WTC11 (cell line): ENCODE results near the gene C5orf15. TPM values are rescaled to one million over a fixed set of nuclear protein-coding genes. Genes with fewer than 3 reads are reported as not detected.
A peak's percentile ranks its signal among the peaks of the same experiment; 100 is the strongest.

Experiments
- ATAC-seq: fragments of 200-7000 bp; cut with Tn5 transposase; 2 replicates; pipeline ENCODE4 v1.10.0; 2021; ENCODE audit warnings: mild to moderate bottlenecking, moderate library complexity
- CTCF ChIA-PET: fragments of 300-600 bp; sonication (Branson Sonifier 250); formaldehyde crosslinking; loops from one replicate; lab custom pipeline; 2021; ENCODE audit warnings: antibody characterized with exemption; lab: Charles Lee
- POLR2A ChIA-PET: fragments of 350-600 bp; sonication (Branson Sonifier 250); formaldehyde crosslinking; loops from one replicate; lab custom pipeline; 2021; ENCODE audit warnings: antibody characterized with exemption; lab: Charles Lee
- DNase-seq: peaks from one replicate; pipeline ENCODE4 v3.0.0; 2021; ENCODE audit warnings: low spot score
- H3K27ac Mint-ChIP-seq: 2 replicates; pipeline ENCODE4 v1.8.0; 2021; ENCODE audit warnings: mixed read lengths
- H3K27me3 Mint-ChIP-seq: 2 replicates; pipeline ENCODE4 v1.8.0; 2021; ENCODE audit warnings: low read depth, mild to moderate bottlenecking, moderate library complexity, mixed read lengths
- H3K36me3 Mint-ChIP-seq: 2 replicates; pipeline ENCODE4 v1.8.0; 2021; ENCODE audit warnings: mixed read lengths
- H3K4me1 Mint-ChIP-seq: 2 replicates; pipeline ENCODE4 v1.8.0; 2022; ENCODE audit warnings: mixed read lengths
- H3K4me3 Mint-ChIP-seq: 2 replicates; pipeline ENCODE4 v1.8.0; 2021; ENCODE audit warnings: mild to moderate bottlenecking, moderate library complexity, mixed read lengths
- H3K9me3 Mint-ChIP-seq: 2 replicates; pipeline ENCODE4 v1.8.0; 2021; ENCODE audit warnings: mixed read lengths
- CREM ChIP-seq: sonication (generic); formaldehyde crosslinking; IDR thresholded peaks from 2 replicates; pipeline ENCODE4 v1.8.1; 2022; ENCODE audit warnings: mild to moderate bottlenecking, missing genetic modification reagents, moderate library complexity
- FOXK1 ChIP-seq: sonication (generic); formaldehyde crosslinking; IDR thresholded peaks from 2 replicates; pipeline ENCODE4 v1.8.0; 2022; ENCODE audit warnings: mild to moderate bottlenecking, moderate library complexity, missing genetic modification reagents
- HMGA2 ChIP-seq: fragments of 250-450 bp; sonication (Bioruptor Pico); IDR thresholded peaks from 2 replicates; pipeline ENCODE4 v1.4.0; 2021; ENCODE audit warnings: mild to moderate bottlenecking, moderate library complexity
- NFATC4 ChIP-seq: fragments of 250-450 bp; sonication (Bioruptor Pico); IDR thresholded peaks from 2 replicates; pipeline ENCODE4 v1.9.0; 2021; ENCODE audit warnings: mild to moderate bottlenecking
- NFE2L1 ChIP-seq: sonication (generic); formaldehyde crosslinking; IDR thresholded peaks from 2 replicates; pipeline ENCODE4 v1.8.1; 2023; ENCODE audit warnings: missing genetic modification reagents
- OVOL2 ChIP-seq: fragments of 250-450 bp; sonication (Bioruptor Pico); IDR thresholded peaks from 2 replicates; pipeline ENCODE4 v1.9.0; 2021; ENCODE audit warnings: mild to moderate bottlenecking, borderline replicate concordance
- TEAD4 ChIP-seq: sonication (generic); formaldehyde crosslinking; IDR thresholded peaks from 2 replicates; pipeline ENCODE4 v1.8.0; 2022; ENCODE audit warnings: mild to moderate bottlenecking, missing genetic modification reagents
- ZNF317 ChIP-seq: sonication (generic); formaldehyde crosslinking; IDR thresholded peaks from 2 replicates; pipeline ENCODE4 v1.8.1; 2023; ENCODE audit warnings: low read depth, mild to moderate bottlenecking, moderate library complexity, missing genetic modification reagents, borderline replicate concordance
- total RNA-seq: library from RNA; stranded (reverse); gene quantifications from 3 replicates; pipeline ENCODE4 v1.2.3, GENCODE V29; 2021
- TF ChIP-seq, protein P1 (sequence below): sonication (generic); formaldehyde crosslinking; IDR thresholded peaks from 2 replicates; pipeline ENCODE4 v1.8.0; 2023; ENCODE audit warnings: missing genetic modification reagents, mild to moderate bottlenecking, borderline replicate concordance
- TF ChIP-seq, protein P2 (sequence below): fragments of 250-450 bp; sonication (Bioruptor Pico); IDR thresholded peaks from 2 replicates; pipeline ENCODE4 v1.9.0; 2021; ENCODE audit warnings: mild to moderate bottlenecking
- TF ChIP-seq, protein P3 (sequence below): sonication (generic); formaldehyde crosslinking; IDR thresholded peaks from 2 replicates; pipeline ENCODE4 v1.8.0; 2023; ENCODE audit warnings: mild to moderate bottlenecking, missing genetic modification reagents
- TF ChIP-seq, protein P4 (sequence below): fragments of 250-450 bp; sonication (Bioruptor Pico); IDR thresholded peaks from 2 replicates; pipeline ENCODE4 v1.9.0; 2021; ENCODE audit warnings: moderate library complexity, mild to moderate bottlenecking, inconsistent platforms, borderline replicate concordance

The C5orf15 gene
- total RNA-seq, 1 experiment from 2014 or later: 32.7 TPM

DNA sequence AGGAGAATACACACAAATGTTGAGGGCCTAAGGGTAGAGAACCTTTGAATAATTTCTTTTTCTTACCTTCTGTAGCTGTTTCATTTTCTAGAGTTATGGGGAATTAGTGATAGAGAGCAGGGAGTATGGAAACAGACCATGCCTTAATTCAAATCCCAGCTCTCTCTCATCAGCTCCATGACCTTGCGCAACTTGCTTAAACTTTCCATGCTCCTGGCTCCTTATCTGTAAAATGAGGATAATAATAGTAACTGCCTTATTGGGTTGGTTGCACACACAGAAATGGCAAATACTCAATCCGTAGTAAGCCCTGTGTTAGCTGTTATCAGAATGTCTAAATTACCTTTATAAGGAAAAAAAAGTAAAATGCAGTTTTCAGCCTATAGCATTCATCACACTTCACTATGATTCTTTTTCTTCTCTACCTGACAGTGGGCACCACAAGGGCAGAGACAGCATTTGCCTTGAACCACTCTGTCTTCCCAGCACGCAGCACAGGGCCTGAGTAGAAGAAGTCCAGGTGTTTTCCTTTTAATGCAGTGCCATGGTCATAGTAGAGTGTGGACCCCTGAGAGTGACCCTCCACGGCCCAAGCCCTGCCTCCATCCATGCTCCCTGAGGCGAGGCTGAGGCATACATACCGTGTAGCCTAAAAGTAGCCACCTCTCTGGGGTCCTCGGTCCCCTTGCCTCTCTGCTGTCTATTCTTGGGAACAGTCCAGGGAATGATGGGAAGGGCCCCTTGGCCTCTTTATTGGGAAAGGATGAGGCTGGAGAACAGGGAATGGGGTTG, 17.4 kb downstream of the C5orf15 start (continued):
- TF ChIP-seq OVOL2 (CRISPR knock-in tag): no peak
- TF ChIP-seq, protein P1, sequence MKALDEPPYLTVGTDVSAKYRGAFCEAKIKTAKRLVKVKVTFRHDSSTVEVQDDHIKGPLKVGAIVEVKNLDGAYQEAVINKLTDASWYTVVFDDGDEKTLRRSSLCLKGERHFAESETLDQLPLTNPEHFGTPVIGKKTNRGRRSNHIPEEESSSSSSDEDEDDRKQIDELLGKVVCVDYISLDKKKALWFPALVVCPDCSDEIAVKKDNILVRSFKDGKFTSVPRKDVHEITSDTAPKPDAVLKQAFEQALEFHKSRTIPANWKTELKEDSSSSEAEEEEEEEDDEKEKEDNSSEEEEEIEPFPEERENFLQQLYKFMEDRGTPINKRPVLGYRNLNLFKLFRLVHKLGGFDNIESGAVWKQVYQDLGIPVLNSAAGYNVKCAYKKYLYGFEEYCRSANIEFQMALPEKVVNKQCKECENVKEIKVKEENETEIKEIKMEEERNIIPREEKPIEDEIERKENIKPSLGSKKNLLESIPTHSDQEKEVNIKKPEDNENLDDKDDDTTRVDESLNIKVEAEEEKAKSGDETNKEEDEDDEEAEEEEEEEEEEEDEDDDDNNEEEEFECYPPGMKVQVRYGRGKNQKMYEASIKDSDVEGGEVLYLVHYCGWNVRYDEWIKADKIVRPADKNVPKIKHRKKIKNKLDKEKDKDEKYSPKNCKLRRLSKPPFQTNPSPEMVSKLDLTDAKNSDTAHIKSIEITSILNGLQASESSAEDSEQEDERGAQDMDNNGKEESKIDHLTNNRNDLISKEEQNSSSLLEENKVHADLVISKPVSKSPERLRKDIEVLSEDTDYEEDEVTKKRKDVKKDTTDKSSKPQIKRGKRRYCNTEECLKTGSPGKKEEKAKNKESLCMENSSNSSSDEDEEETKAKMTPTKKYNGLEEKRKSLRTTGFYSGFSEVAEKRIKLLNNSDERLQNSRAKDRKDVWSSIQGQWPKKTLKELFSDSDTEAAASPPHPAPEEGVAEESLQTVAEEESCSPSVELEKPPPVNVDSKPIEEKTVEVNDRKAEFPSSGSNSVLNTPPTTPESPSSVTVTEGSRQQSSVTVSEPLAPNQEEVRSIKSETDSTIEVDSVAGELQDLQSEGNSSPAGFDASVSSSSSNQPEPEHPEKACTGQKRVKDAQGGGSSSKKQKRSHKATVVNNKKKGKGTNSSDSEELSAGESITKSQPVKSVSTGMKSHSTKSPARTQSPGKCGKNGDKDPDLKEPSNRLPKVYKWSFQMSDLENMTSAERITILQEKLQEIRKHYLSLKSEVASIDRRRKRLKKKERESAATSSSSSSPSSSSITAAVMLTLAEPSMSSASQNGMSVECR (CRISPR knock-in tag): no peak

DNA sequence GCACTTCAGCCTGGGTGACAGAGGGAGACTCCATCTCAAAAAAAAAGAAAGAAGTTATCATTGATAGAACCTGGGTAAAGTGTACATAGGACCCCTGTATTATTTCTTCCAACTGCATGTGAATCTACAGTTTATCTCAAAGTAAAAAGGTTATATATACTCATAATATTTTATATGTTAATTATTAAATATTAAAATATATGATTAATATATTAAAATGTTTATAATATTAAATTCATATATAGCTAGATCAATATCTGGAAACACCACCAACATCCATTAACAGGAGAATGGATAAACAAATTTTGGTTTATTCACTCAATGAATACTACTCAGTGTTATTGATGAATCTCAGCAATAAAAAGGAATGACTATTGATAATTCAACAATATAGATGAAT, 19.7 kb downstream of the C5orf15 start:
- no peaks in the 10 kb centered on the region for H3K27me3 Mint-ChIP-seq
- DNase-seq (no peak), ATAC-seq (no peak)
- 0 out of 2 replicates have a peak, but pooled peaks cover 4% of the 10 kb centered on the region for H3K9me3 Mint-ChIP-seq
- POLR2A ChIA-PET: no interaction called here
- TF ChIP-seq NFATC4 (CRISPR knock-in tag): no peak
- peak; percentile 93 for TF ChIP-seq HMGA2 (CRISPR knock-in tag)
- no peak overlapping the region for H3K4me3 Mint-ChIP-seq
- H3K27ac Mint-ChIP-seq: no peak overlapping the region
- CTCF ChIA-PET: no interaction called here
- H3K4me1 Mint-ChIP-seq: peaks cover 2% of the 10 kb centered on the region
- no peaks in the 10 kb centered on the region for H3K36me3 Mint-ChIP-seq

DNA sequence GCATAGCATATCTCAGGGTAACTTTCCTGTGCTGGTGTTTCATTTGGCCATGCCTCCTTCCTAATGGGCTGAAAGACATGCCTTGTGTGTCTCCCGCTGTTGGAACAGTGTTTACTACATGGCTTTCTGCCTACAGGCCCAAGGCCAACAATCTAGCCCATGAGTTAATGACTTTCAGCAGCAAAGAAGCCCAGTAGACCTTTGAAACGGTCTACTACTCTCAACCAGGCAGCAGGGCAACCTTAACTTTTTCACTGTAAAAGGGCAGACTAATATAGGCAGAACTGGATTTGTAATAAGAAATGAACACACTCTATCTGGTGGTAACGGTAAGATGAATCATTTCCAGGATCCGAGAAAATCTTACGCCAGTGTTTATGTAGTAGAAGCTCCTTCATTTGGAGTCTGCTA, 21.0 kb downstream of the C5orf15 start:
- no peak overlapping the region for H3K4me3 Mint-ChIP-seq
- no peak for DNase-seq
- H3K27ac Mint-ChIP-seq: no peak overlapping the region
- H3K4me1 Mint-ChIP-seq: no peaks in the 10 kb centered on the region
- POLR2A ChIA-PET: no interaction called here
- no peak for ATAC-seq
- TF ChIP-seq, protein P2, sequence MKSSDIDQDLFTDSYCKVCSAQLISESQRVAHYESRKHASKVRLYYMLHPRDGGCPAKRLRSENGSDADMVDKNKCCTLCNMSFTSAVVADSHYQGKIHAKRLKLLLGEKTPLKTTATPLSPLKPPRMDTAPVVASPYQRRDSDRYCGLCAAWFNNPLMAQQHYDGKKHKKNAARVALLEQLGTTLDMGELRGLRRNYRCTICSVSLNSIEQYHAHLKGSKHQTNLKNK (CRISPR knock-in tag): no peak
- TF ChIP-seq FOXK1 (CRISPR knock-in tag) (no peak), NFE2L1 (CRISPR knock-in tag) (no peak), CREM (CRISPR knock-in tag) (no peak), ZNF317 (CRISPR knock-in tag) (no peak), TEAD4 (CRISPR knock-in tag) (no peak)
- TF ChIP-seq, protein P3, sequence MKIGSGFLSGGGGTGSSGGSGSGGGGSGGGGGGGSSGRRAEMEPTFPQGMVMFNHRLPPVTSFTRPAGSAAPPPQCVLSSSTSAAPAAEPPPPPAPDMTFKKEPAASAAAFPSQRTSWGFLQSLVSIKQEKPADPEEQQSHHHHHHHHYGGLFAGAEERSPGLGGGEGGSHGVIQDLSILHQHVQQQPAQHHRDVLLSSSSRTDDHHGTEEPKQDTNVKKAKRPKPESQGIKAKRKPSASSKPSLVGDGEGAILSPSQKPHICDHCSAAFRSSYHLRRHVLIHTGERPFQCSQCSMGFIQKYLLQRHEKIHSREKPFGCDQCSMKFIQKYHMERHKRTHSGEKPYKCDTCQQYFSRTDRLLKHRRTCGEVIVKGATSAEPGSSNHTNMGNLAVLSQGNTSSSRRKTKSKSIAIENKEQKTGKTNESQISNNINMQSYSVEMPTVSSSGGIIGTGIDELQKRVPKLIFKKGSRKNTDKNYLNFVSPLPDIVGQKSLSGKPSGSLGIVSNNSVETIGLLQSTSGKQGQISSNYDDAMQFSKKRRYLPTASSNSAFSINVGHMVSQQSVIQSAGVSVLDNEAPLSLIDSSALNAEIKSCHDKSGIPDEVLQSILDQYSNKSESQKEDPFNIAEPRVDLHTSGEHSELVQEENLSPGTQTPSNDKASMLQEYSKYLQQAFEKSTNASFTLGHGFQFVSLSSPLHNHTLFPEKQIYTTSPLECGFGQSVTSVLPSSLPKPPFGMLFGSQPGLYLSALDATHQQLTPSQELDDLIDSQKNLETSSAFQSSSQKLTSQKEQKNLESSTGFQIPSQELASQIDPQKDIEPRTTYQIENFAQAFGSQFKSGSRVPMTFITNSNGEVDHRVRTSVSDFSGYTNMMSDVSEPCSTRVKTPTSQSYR (CRISPR knock-in tag): no peak
- TF ChIP-seq, protein P4, sequence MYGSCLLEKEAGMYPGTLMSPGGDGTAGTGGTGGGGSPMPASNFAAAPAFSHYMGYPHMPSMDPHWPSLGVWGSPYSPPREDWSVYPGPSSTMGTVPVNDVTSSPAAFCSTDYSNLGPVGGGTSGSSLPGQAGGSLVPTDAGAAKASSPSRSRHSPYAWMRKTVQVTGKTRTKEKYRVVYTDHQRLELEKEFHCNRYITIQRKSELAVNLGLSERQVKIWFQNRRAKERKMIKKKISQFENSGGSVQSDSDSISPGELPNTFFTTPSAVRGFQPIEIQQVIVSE: no peak
- TF ChIP-seq, all 79 proteins: peak for 0
- Mint-ChIP-seq H3K27me3 (no peaks in the 10 kb centered on the region), H3K36me3 (no peaks in the 10 kb centered on the region), H3K9me3 (0 out of 2 replicates have a peak, but pooled peaks cover 4% of the 10 kb centered on the region)
- CTCF ChIA-PET: interaction anchor here (0.6 to 2.3 kb wide), 4 partner anchors 49 to 1134 kb away, joined by 3 to 7 read pairs (median 4); partner anchors contain the start of gene SOWAHA
